ENCODE results near the gene KCNG1. TPM values are rescaled to one million over a fixed set of nuclear protein-coding genes. Genes with fewer than 3 reads are reported as not detected.

The KCNG1 gene
- total and polyA plus RNA-seq, 2 of the 4 experiments (the other 2 are of a cell fraction), result 23.7 to 51.4 TPM

DNA sequence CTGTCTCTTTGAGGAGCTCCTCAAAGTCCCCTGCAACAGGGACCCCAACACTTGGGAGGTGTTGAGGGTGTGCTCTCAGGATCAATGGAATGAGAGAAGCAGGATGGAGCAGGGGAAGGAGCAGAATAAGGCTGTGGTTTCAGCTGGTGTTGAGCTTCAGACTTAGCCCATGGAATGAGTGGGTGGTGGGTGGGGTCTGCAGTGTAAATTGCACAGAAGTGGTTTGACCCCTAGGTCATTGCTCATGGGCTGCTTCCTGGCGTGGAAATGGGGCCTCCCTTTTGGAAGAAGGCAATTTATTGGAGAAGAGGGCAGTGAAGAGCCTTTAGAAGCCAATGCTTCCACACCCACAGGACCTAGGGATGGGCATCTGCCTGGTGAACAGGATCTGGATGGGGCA is 37.0 kb upstream of the KCNG1 start:
- Histone ChIP-seq H3K27ac (ENCODE audit: insufficient read depth, low read length) (no peak overlapping the region), H3K36me3 (ENCODE audit: control insufficient read depth, insufficient read depth, low read length) (no peaks in the 10 kb centered on the region), H4K20me1 (ENCODE audit: insufficient read depth, low read length) (no peaks in the 10 kb centered on the region), H2AK9ac (replicated peaks; ENCODE audit: low read depth, low read length, poor library complexity) (no peak overlapping the region), H3K27me3 (ENCODE audit: control insufficient read depth, insufficient read depth, low read length) (peaks cover 42% of the 10 kb centered on the region), H4K8ac (ENCODE audit: low read depth in 2 of 2, low read length in 2 of 2) (no peak overlapping the region), H3K56ac (ENCODE audit: extremely low read depth, insufficient read depth, low read length) (no peak overlapping the region), H3K14ac (replicated peaks; ENCODE audit: low read depth, low read length) (no peak overlapping the region), H2BK20ac (ENCODE audit: low read depth, low read length) (no peak overlapping the region), H3K9me3 (ENCODE audit: control insufficient read depth, insufficient read depth, low read length) (peaks cover 13% of the 10 kb centered on the region), H3K4me1 (ENCODE audit: control insufficient read depth, insufficient read depth, low read length) (no peaks in the 10 kb centered on the region), H4K5ac (ENCODE audit: low read depth, low read length) (no peak overlapping the region), H2BK5ac (ENCODE audit: low read depth, low read length, poor library complexity, severe bottlenecking) (no peak overlapping the region), H2AFZ (replicated peaks; ENCODE audit: low read length, poor library complexity) (no peak overlapping the region), H3K9me1 (ENCODE audit: insufficient read depth, low read length) (no peaks in the 10 kb centered on the region), H3K9ac (ENCODE audit: low read depth, low read length) (no peak overlapping the region), H4K91ac (ENCODE audit: insufficient read depth, low read depth, low read length) (no peak overlapping the region), H3K79me1 (ENCODE audit: low read depth in 1 of 2, low read length in 2 of 2) (no peaks in the 10 kb centered on the region), H3K18ac (ENCODE audit: low read depth, low read length) (no peak overlapping the region), H3K4ac (ENCODE audit: low read depth, low read length) (no peak overlapping the region), H2AK5ac (ENCODE audit: low read depth, low read length) (no peak overlapping the region), H3K23ac (ENCODE audit: low read depth, low read length) (no peak overlapping the region), H2BK120ac (ENCODE audit: low read depth, low read length) (no peak overlapping the region), H2BK15ac (ENCODE audit: low read depth, low read length) (no peak overlapping the region), H3K4me3 (ENCODE audit: insufficient read depth, low read depth, low read length) (no peak overlapping the region), H3K4me2 (ENCODE audit: low read depth, low read length) (no peak overlapping the region)
- no peak for ATAC-seq (ENCODE audit: low read depth)
- TF ChIP-seq MXI1 (IDR thresholded peaks at IDR 0.05; ENCODE audit: borderline replicate concordance, low read depth, low read length), result no peak
- no peak for TF ChIP-seq CHD1 (IDR thresholded peaks at IDR 0.05; ENCODE audit: low read depth, low read length)
- TF ChIP-seq RFX5 (IDR thresholded peaks at IDR 0.05; ENCODE audit: low read depth, low read length), result no peak
- TF ChIP-seq RAD21 (IDR thresholded peaks at IDR 0.05; ENCODE audit: low read length), result no peak
- no peak for TF ChIP-seq CTCF (conservative IDR thresholded peaks at IDR 0.05; ENCODE audit: low read depth, low read length)
- no peak for TF ChIP-seq SMC3 (IDR thresholded peaks at IDR 0.05; ENCODE audit: low read depth, low read length)
- TF ChIP-seq MAZ (IDR thresholded peaks at IDR 0.05; ENCODE audit: borderline replicate concordance, low read depth, low read length), result no peak
- TF ChIP-seq, protein P1, sequence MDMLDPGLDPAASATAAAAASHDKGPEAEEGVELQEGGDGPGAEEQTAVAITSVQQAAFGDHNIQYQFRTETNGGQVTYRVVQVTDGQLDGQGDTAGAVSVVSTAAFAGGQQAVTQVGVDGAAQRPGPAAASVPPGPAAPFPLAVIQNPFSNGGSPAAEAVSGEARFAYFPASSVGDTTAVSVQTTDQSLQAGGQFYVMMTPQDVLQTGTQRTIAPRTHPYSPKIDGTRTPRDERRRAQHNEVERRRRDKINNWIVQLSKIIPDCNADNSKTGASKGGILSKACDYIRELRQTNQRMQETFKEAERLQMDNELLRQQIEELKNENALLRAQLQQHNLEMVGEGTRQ (IDR thresholded peaks at IDR 0.05; ENCODE audit: low read depth, low read length), result no peak
- TF ChIP-seq FOS (IDR thresholded peaks at IDR 0.05; ENCODE audit: low read depth, low read length), result no peak
- TF ChIP-seq NFE2L2 (IDR thresholded peaks at IDR 0.05; ENCODE audit: low read depth, low read length), result no peak
- TF ChIP-seq CEBPB (IDR thresholded peaks at IDR 0.05; ENCODE audit: low read depth, low read length), result no peak
- no peak for TF ChIP-seq MAFK (IDR thresholded peaks at IDR 0.05; ENCODE audit: low read depth, low read length)
- TF ChIP-seq RCOR1 (IDR thresholded peaks at IDR 0.05; ENCODE audit: insufficient replicate concordance, low read length), result no peak
- no peak for TF ChIP-seq POLR2A (IDR thresholded peaks at IDR 0.05; ENCODE audit: low read depth, low read length)
- no peak for TF ChIP-seq BHLHE40 (IDR thresholded peaks at IDR 0.05; ENCODE audit: low read depth, low read length)
- no peak for TF ChIP-seq ELK1 (IDR thresholded peaks at IDR 0.05; ENCODE audit: borderline replicate concordance, low read depth, low read length)
- intact Hi-C loops (cut with micrococcal nuclease) (no loop called here), dilution Hi-C loops (cut with HindIII; ENCODE audit: low sequenced_read_pairs, unreplicated experiment) (no loop called here), in situ Hi-C loops (cut with MboI; ENCODE audit: low sequenced_read_pairs) (no loop called here)
- no TSS peak for BruUV-seq (replicated peaks)
- CTCF ChIA-PET, result no interaction called here
- POLR2A ChIA-PET (ENCODE audit: unreplicated experiment), result no interaction called here
- DNase-seq, result peak; percentile 20
- WGBS, 2 experiments (ENCODE audit: extremely low coverage in 2 of 2, insufficient read length in 1 of 2), result no CpG with 5 or more reads among the region's 1 CpG

All from IMR-90 (cell line).